HEK293 (cell line): ENCODE measurements around the gene C9orf85.

ENCODE experiments used
- CTCF ChIA-PET: fragments of 350-600 bp; formaldehyde crosslinking; extraction: SDS; loops from one replicate; lab custom pipeline; 2021; ENCODE audit warnings: antibody characterized with exemption; lab: Yijun Ruan, JAX
- POLR2A ChIA-PET: fragments of 300-600 bp; formaldehyde crosslinking; extraction: SDS; loops from one replicate; lab custom pipeline; 2020; ENCODE audit warnings: antibody characterized with exemption, inconsistent platforms; lab: Yijun Ruan, JAX
- H3K27ac ChIP-seq: fragments of 200-500 bp; sonication (Bioruptor generic); 2 replicates; pipeline ENCODE4 v1.5.1; 2014; ENCODE audit warnings: low read depth, low read length, control low read depth, inconsistent platforms; ENCODE audit errors: extremely low read depth
- H3K36me3 ChIP-seq, 2 experiments: fragments of 200-500 bp in 1 of 2; sonication (Bioruptor generic) in 1 of 2; 1 replicate in 1 of 2; 2 replicates in 1 of 2; pipeline ENCODE4 v1.5.1; 2014 to 2017; ENCODE audit warnings: inconsistent platforms in 2 of 2, low read length in 2 of 2; ENCODE audit not compliant: control insufficient read depth in 2 of 2, insufficient read depth in 1 of 2
- H3K4me1 ChIP-seq: fragments of 200-500 bp; sonication (Bioruptor generic); 2 replicates; pipeline ENCODE4 v1.5.1; 2014; ENCODE audit warnings: mild to moderate bottlenecking, low read length, inconsistent platforms; ENCODE audit not compliant: control insufficient read depth, insufficient read depth
- H3K4me3 ChIP-seq: 2 replicates; pipeline ENCODE4 v1.5.1; 2011; ENCODE audit warnings: low read depth, mild to moderate bottlenecking, control low read depth, low read length, moderate library complexity
- H3K9me3 ChIP-seq: fragments of 200-500 bp; sonication (Bioruptor generic); 2 replicates; pipeline ENCODE4 v1.5.1; 2014; ENCODE audit warnings: low read depth, low read length, inconsistent platforms; ENCODE audit not compliant: control insufficient read depth, insufficient read depth
- MYNN ChIP-seq: fragments of 450-650 bp; formaldehyde crosslinking; IDR thresholded peaks from 2 replicates; pipeline ENCODE4 v1.5.1; 2016; ENCODE audit warnings: missing biosample characterization, missing genetic modification characterization, borderline replicate concordance
- OVOL3 ChIP-seq: fragments of 450-650 bp; formaldehyde crosslinking; IDR thresholded peaks from 2 replicates; pipeline ENCODE4 v1.5.1; 2016; ENCODE audit warnings: missing biosample characterization, missing genetic modification characterization
- SCRT2 ChIP-seq: fragments of 450-650 bp; formaldehyde crosslinking; IDR thresholded peaks from 2 replicates; pipeline ENCODE4 v1.5.1; 2016; ENCODE audit warnings: missing biosample characterization, missing genetic modification characterization
- WT1 ChIP-seq: fragments of 450-650 bp; formaldehyde crosslinking; IDR thresholded peaks from 2 replicates; pipeline ENCODE4 v1.5.1; 2016; ENCODE audit warnings: missing biosample characterization, missing genetic modification characterization
- ZBTB1 ChIP-seq: fragments of 450-650 bp; formaldehyde crosslinking; IDR thresholded peaks from 2 replicates; pipeline ENCODE4 v1.5.1; 2016; ENCODE audit warnings: missing biosample characterization, missing genetic modification characterization
- ZBTB20 ChIP-seq: fragments of 450-650 bp; formaldehyde crosslinking; IDR thresholded peaks from 2 replicates; pipeline ENCODE4 v1.5.1; 2016; ENCODE audit warnings: missing biosample characterization, missing genetic modification characterization
- ZBTB48 ChIP-seq: fragments of 450-650 bp; formaldehyde crosslinking; IDR thresholded peaks from 2 replicates; pipeline ENCODE4 v1.5.1; 2016; ENCODE audit warnings: missing biosample characterization, missing genetic modification characterization
- ZEB2 ChIP-seq: fragments of 450-650 bp; formaldehyde crosslinking; IDR thresholded peaks from 2 replicates; pipeline ENCODE4 v1.5.1; 2016; ENCODE audit warnings: missing biosample characterization, missing genetic modification characterization
- ZFHX2 ChIP-seq: fragments of 450-650 bp; formaldehyde crosslinking; conservative IDR thresholded peaks from 2 replicates; pipeline ENCODE4 v1.5.1; 2016; ENCODE audit warnings: missing biosample characterization, missing genetic modification characterization
- ZNF132 ChIP-seq: fragments of 450-650 bp; formaldehyde crosslinking; IDR thresholded peaks from 2 replicates; pipeline ENCODE4 v1.5.1; 2017; ENCODE audit warnings: missing biosample characterization, missing genetic modification characterization, borderline replicate concordance
- ZNF133 ChIP-seq: fragments of 450-650 bp; formaldehyde crosslinking; IDR thresholded peaks from 2 replicates; pipeline ENCODE4 v1.5.1; 2016; ENCODE audit warnings: missing biosample characterization, missing genetic modification characterization
- ZNF23 ChIP-seq: fragments of 450-650 bp; formaldehyde crosslinking; IDR thresholded peaks from 2 replicates; pipeline ENCODE4 v1.5.1; 2016; ENCODE audit warnings: missing biosample characterization, missing genetic modification characterization, borderline replicate concordance
- ZNF248 ChIP-seq: fragments of 450-650 bp; formaldehyde crosslinking; IDR thresholded peaks from 2 replicates; pipeline ENCODE4 v1.5.1; 2017; ENCODE audit warnings: missing biosample characterization, missing genetic modification characterization
- ZNF335 ChIP-seq: fragments of 450-650 bp; formaldehyde crosslinking; conservative IDR thresholded peaks from 2 replicates; pipeline ENCODE4 v1.5.1; 2016; ENCODE audit warnings: missing biosample characterization, missing genetic modification characterization
- ZNF549 ChIP-seq: fragments of 450-650 bp; IDR thresholded peaks from 2 replicates; pipeline ENCODE4 v1.5.1; 2018; ENCODE audit warnings: missing biosample characterization, missing genetic modification characterization, mild to moderate bottlenecking, inconsistent platforms, moderate library complexity
- ZNF560 ChIP-seq: fragments of 450-650 bp; formaldehyde crosslinking; IDR thresholded peaks from 2 replicates; pipeline ENCODE4 v1.5.1; 2017; ENCODE audit warnings: missing biosample characterization, missing genetic modification characterization, borderline replicate concordance
- ZNF561 ChIP-seq: fragments of 450-650 bp; IDR thresholded peaks from 2 replicates; pipeline ENCODE4 v1.5.1; 2018; ENCODE audit warnings: missing biosample characterization, missing genetic modification characterization, borderline replicate concordance
- ZNF600 ChIP-seq: fragments of 450-650 bp; formaldehyde crosslinking; IDR thresholded peaks from 2 replicates; pipeline ENCODE4 v1.5.1; 2016; ENCODE audit warnings: missing biosample characterization, missing genetic modification characterization
- ZNF707 ChIP-seq: fragments of 450-650 bp; formaldehyde crosslinking; IDR thresholded peaks from 2 replicates; pipeline ENCODE4 v1.5.1; 2016; ENCODE audit warnings: missing biosample characterization, missing genetic modification characterization
- ZNF791 ChIP-seq: fragments of 450-650 bp; formaldehyde crosslinking; IDR thresholded peaks from 2 replicates; pipeline ENCODE4 v1.5.1; 2016; ENCODE audit warnings: missing biosample characterization, missing genetic modification characterization
- ZXDB ChIP-seq: fragments of 450-650 bp; formaldehyde crosslinking; IDR thresholded peaks from 2 replicates; pipeline ENCODE4 v1.5.1; 2016; ENCODE audit warnings: missing biosample characterization, missing genetic modification characterization
- TF ChIP-seq, protein P1 (sequence below): fragments of 450-650 bp; formaldehyde crosslinking; IDR thresholded peaks from 2 replicates; pipeline ENCODE4 v1.5.1; 2016; ENCODE audit warnings: missing biosample characterization, missing genetic modification characterization, low read depth
- TF ChIP-seq, protein P2 (sequence below): fragments of 450-650 bp; formaldehyde crosslinking; IDR thresholded peaks from 2 replicates; pipeline ENCODE4 v1.5.1; 2017; ENCODE audit warnings: missing biosample characterization, missing genetic modification characterization
- TF ChIP-seq, protein P3 (sequence below): fragments of 450-650 bp; formaldehyde crosslinking; IDR thresholded peaks from 2 replicates; pipeline ENCODE4 v1.5.1; 2016; ENCODE audit warnings: missing biosample characterization, missing genetic modification characterization

C9orf85 gene

DNA sequence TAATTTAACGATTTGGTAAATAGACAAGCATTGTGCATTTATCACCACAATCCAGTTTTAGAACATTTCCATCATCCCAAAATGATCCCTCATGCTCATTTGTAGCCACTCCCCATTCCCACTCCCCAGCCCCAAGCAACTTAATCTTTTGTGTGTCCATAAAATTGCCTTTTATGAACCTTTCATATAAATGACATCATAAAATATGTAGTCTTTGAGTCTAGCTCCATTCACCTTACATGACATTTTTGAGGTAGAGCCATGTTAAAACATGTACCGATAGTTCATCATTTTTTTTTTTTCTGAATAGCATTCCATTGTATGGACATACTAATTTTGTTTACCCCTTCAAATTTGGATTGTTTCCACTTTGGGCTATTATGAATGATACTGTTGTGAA lies 70.5 kb downstream of the C9orf85 start:
- Histone ChIP-seq H3K4me1 (peaks cover 11% of the 10 kb centered on the region), H3K27ac (no peak overlapping the region), H3K4me3 (no peak overlapping the region), H3K36me3 (no peaks in the 10 kb centered on the region), H3K9me3 (no peaks in the 10 kb centered on the region)
- TF ChIP-seq, protein P1, sequence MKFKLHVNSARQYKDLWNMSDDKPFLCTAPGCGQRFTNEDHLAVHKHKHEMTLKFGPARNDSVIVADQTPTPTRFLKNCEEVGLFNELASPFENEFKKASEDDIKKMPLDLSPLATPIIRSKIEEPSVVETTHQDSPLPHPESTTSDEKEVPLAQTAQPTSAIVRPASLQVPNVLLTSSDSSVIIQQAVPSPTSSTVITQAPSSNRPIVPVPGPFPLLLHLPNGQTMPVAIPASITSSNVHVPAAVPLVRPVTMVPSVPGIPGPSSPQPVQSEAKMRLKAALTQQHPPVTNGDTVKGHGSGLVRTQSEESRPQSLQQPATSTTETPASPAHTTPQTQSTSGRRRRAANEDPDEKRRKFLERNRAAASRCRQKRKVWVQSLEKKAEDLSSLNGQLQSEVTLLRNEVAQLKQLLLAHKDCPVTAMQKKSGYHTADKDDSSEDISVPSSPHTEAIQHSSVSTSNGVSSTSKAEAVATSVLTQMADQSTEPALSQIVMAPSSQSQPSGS (tag by site-specific recombination), result peak; percentile 69; the same call in 1 of the 2 replicates
- TF ChIP-seq ZNF23 (no peak), ZNF549 (tag by site-specific recombination) (no peak)
- POLR2A ChIA-PET, result no interaction called here
- CTCF ChIA-PET, result interaction anchor here (0.6 to 2.0 kb wide), 5 partner anchors 43 to 552 kb away, joined by 3 to 8 read pairs (median 4); no protein-coding TSS in a partner anchor

DNA sequence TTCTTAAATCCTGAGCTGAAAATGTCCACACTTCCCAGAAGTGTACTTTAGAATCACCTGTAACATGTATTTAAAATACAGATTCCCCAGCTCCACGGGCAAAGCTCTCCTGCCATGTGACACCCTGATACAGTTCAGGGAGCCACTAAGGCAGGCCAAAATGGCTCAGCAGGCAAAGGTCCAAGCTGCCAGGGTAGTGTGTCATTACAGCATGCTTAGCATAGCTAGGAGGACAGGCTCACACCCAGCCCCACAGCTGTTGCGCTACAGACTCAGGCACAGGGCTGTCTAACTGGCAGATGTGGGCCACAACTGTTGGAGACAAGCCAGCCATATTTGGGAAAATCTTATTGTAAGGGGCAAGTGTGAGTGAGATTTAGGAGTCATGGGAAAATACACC lies 73.0 kb downstream of the C9orf85 start:
- TF ChIP-seq ZNF248 (no peak), ZBTB20 (peak; percentile 36; the same call in 1 of the 2 replicates)
- TF ChIP-seq, protein P2, sequence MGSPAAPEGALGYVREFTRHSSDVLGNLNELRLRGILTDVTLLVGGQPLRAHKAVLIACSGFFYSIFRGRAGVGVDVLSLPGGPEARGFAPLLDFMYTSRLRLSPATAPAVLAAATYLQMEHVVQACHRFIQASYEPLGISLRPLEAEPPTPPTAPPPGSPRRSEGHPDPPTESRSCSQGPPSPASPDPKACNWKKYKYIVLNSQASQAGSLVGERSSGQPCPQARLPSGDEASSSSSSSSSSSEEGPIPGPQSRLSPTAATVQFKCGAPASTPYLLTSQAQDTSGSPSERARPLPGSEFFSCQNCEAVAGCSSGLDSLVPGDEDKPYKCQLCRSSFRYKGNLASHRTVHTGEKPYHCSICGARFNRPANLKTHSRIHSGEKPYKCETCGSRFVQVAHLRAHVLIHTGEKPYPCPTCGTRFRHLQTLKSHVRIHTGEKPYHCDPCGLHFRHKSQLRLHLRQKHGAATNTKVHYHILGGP (tag by site-specific recombination), result no peak
- ChIA-PET CTCF (interaction anchor here (0.8 to 2.5 kb wide), 2 partner anchors 8 to 41 kb away, joined by 3 to 12 read pairs; no protein-coding TSS in a partner anchor), POLR2A (no interaction called here)

DNA sequence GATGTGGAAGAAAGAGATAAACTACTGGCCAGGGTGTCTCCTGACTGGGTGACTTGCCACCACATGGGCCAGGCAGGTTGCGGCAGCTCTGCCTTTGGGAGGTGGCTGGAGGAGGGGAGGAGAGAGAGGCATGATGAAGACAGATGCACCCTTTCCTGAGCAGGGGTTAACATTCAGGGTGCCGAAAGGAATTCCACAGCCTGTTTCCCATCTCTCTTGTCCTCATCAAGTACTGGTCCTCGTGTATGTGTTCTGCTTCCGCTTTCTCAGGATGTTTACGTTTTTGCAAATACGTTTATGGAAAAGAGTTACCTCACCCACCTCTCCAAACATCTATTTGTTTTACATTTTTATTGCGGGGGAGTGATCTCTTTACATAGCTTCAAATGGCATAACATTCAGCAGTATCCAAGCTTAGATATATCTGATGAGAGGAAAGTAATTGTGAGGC lies 73.4 kb downstream of the C9orf85 start:
- Histone ChIP-seq H3K4me1 (peaks cover 17% of the 10 kb centered on the region), H3K27ac (no peak overlapping the region), H3K36me3 (no peaks in the 10 kb centered on the region), H3K9me3 (no peaks in the 10 kb centered on the region), H3K4me3 (no peak overlapping the region)
- TF ChIP-seq MYNN (tag by site-specific recombination) (no peak), ZNF600 (0 out of 2 replicates have a peak, but pooled peaks have one; percentile 11), ZNF791 (tag by site-specific recombination) (no peak), ZNF707 (tag by site-specific recombination) (no peak), ZNF561 (tag by site-specific recombination) (no peak), OVOL3 (no peak), ZNF560 (no peak), SCRT2 (no peak), ZNF133 (tag by site-specific recombination) (no peak), ZXDB (tag by site-specific recombination) (no peak), WT1 (tag by site-specific recombination) (peak; percentile 60), ZBTB48 (no peak), ZBTB1 (tag by site-specific recombination) (no peak), ZFHX2 (tag by site-specific recombination) (no peak), ZNF335 (0 out of 2 replicates have a peak, but pooled peaks have one; percentile 30), ZEB2 (no peak), ZNF132 (no peak)
- TF ChIP-seq, protein P3, sequence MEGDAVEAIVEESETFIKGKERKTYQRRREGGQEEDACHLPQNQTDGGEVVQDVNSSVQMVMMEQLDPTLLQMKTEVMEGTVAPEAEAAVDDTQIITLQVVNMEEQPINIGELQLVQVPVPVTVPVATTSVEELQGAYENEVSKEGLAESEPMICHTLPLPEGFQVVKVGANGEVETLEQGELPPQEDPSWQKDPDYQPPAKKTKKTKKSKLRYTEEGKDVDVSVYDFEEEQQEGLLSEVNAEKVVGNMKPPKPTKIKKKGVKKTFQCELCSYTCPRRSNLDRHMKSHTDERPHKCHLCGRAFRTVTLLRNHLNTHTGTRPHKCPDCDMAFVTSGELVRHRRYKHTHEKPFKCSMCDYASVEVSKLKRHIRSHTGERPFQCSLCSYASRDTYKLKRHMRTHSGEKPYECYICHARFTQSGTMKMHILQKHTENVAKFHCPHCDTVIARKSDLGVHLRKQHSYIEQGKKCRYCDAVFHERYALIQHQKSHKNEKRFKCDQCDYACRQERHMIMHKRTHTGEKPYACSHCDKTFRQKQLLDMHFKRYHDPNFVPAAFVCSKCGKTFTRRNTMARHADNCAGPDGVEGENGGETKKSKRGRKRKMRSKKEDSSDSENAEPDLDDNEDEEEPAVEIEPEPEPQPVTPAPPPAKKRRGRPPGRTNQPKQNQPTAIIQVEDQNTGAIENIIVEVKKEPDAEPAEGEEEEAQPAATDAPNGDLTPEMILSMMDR (tag by site-specific recombination), result no peak
- ChIA-PET POLR2A (no interaction called here), CTCF (interaction anchor here (0.6 to 2.5 kb wide), 5 partner anchors 9 to 70 kb away, joined by 3 to 12 read pairs (median 3); no protein-coding TSS in a partner anchor)

More for the DNA sequence above, 73.0 kb downstream of the C9orf85 start:
- Histone ChIP-seq H3K36me3 (no peaks in the 10 kb centered on the region), H3K4me3 (no peak overlapping the region), H3K27ac (no peak overlapping the region), H3K4me1 (peaks cover 17% of the 10 kb centered on the region), H3K9me3 (no peaks in the 10 kb centered on the region)
